ENCODE measurements around the gene MAD1L1. TPM values are rescaled to one million over a fixed set of nuclear protein-coding genes. Genes with fewer than 3 reads are reported as not detected.

The MAD1L1 gene
- polyA plus RNA-seq, 4 donors, result 12.3 to 21.7 (median 18.1) TPM

GRCh38 chr7:2019711-2020511 is 212.8 kb downstream of the MAD1L1 start:
- FAIRE-seq (no peak), DNase-seq (no peak)
- H3K27ac ChIP-seq (ENCODE audit: low read depth in 1 of 3, low read length in 2 of 3), result peak overlapping the region in 1 of 3 donors; percentile 57
- WGBS, 3 donors, result 60 to 83% (median 77%) methylated on average over 38 to 43 of the region's 43 CpGs
- no peak overlapping the region for H3K4me3 ChIP-seq (ENCODE audit: low read depth in 1 of 3, low read length in 3 of 3)
- peaks cover 0 to 6% (median 0%) of the 10 kb centered on the region in 3 donors for H3K36me3 ChIP-seq (ENCODE audit: control insufficient read depth in 3 of 3, insufficient read depth in 2 of 3, low read depth in 1 of 3, low read length in 3 of 3)
- no peaks in the 10 kb centered on the region for H3K4me1 ChIP-seq (ENCODE audit: control insufficient read depth in 3 of 3, insufficient read depth in 2 of 3, low read depth in 1 of 3, low read length in 2 of 3)
- peaks cover 0 to 6% of the 10 kb centered on the region in 2 donors for H3K9me3 ChIP-seq (ENCODE audit: control insufficient read depth in 2 of 2, insufficient read depth in 1 of 2, low read depth in 1 of 2, low read length in 1 of 2)
- H3K27me3 ChIP-seq (ENCODE audit: control insufficient read depth in 3 of 3, insufficient read depth in 3 of 3, low read length in 3 of 3), result no peaks in the 10 kb centered on the region

DNA sequence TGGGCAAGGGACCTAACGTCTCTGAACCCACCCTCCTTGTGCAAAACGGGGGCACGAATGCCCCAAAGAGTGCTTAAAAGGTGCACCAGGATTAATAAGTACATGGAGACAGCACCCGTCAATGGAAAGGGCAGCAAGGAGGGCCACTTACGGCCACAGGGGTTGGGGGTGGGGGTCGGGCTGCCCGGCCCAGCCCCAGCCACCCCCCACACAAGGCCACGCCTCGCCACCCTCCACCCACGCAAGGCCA is 213.4 kb downstream of the MAD1L1 start:
- Histone ChIP-seq H3K4me1 (ENCODE audit: control insufficient read depth in 3 of 3, insufficient read depth in 2 of 3, low read depth in 1 of 3, low read length in 2 of 3) (no peaks in the 10 kb centered on the region), H3K36me3 (ENCODE audit: control insufficient read depth in 3 of 3, insufficient read depth in 2 of 3, low read depth in 1 of 3, low read length in 3 of 3) (peaks cover 0 to 6% (median 0%) of the 10 kb centered on the region in 3 donors), H3K4me3 (ENCODE audit: low read depth in 1 of 3, low read length in 3 of 3) (no peak overlapping the region), H3K27me3 (ENCODE audit: control insufficient read depth in 3 of 3, insufficient read depth in 3 of 3, low read length in 3 of 3) (no peaks in the 10 kb centered on the region), H3K27ac (ENCODE audit: low read depth in 1 of 3, low read length in 2 of 3) (peak overlapping the region in 1 of 3 donors; percentile 76), H3K9me3 (ENCODE audit: control insufficient read depth in 2 of 2, insufficient read depth in 1 of 2, low read depth in 1 of 2, low read length in 1 of 2) (peaks cover 0 to 4% of the 10 kb centered on the region in 2 donors)
- DNase-seq (no peak), FAIRE-seq (no peak)
- WGBS, 3 donors, result 56 to 71% (median 68%) methylated on average over 9 to 10 of the region's 10 CpGs

- Histone ChIP-seq H3K27ac (ENCODE audit: low read depth in 1 of 3, low read length in 2 of 3) (peak overlapping the region in 1 of 3 donors; percentile 76), H3K4me3 (ENCODE audit: low read depth in 1 of 3, low read length in 3 of 3) (no peak overlapping the region), H3K4me1 (ENCODE audit: control insufficient read depth in 3 of 3, insufficient read depth in 2 of 3, low read depth in 1 of 3, low read length in 2 of 3) (no peaks in the 10 kb centered on the region), H3K27me3 (ENCODE audit: control insufficient read depth in 3 of 3, insufficient read depth in 3 of 3, low read length in 3 of 3) (no peaks in the 10 kb centered on the region), H3K9me3 (ENCODE audit: control insufficient read depth in 2 of 2, insufficient read depth in 1 of 2, low read depth in 1 of 2, low read length in 1 of 2) (no peaks in the 10 kb centered on the region), H3K36me3 (ENCODE audit: control insufficient read depth in 3 of 3, insufficient read depth in 2 of 3, low read depth in 1 of 3, low read length in 3 of 3) (peaks cover 0 to 10% (median 0%) of the 10 kb centered on the region in 3 donors)
- FAIRE-seq, result no peak
- peak in 1 of 2 donors; percentile 17 for DNase-seq
- 63 to 92% (median 86%) methylated on average over 28 of the region's 28 CpGs for WGBS, 3 donors
Observed at GRCh38 chr7:2018569-2019460, 213.9 kb downstream of the MAD1L1 start.

- Histone ChIP-seq H3K9me3 (ENCODE audit: control insufficient read depth in 2 of 2, insufficient read depth in 1 of 2, low read depth in 1 of 2, low read length in 1 of 2) (no peaks in the 10 kb centered on the region), H3K27me3 (ENCODE audit: control insufficient read depth in 3 of 3, insufficient read depth in 3 of 3, low read length in 3 of 3) (no peaks in the 10 kb centered on the region), H3K36me3 (ENCODE audit: control insufficient read depth in 3 of 3, insufficient read depth in 2 of 3, low read depth in 1 of 3, low read length in 3 of 3) (peaks cover 0 to 18% (median 3%) of the 10 kb centered on the region in 3 donors), H3K27ac (ENCODE audit: low read depth in 1 of 3, low read length in 2 of 3) (no peak overlapping the region), H3K4me3 (ENCODE audit: low read depth in 1 of 3, low read length in 3 of 3) (no peak overlapping the region), H3K4me1 (ENCODE audit: control insufficient read depth in 3 of 3, insufficient read depth in 2 of 3, low read depth in 1 of 3, low read length in 2 of 3) (no peaks in the 10 kb centered on the region)
- FAIRE-seq, result no peak
- DNase-seq, result no peak
- WGBS, 3 donors, result 89 to 92% (median 90%) methylated on average over 28 of the region's 28 CpGs
Observed at GRCh38 chr7:2017914-2018568, 214.7 kb downstream of the MAD1L1 start.

GRCh38 chr7:2017481-2017891 is 215.3 kb downstream of the MAD1L1 start:
- no peaks in the 10 kb centered on the region for H3K4me1 ChIP-seq (ENCODE audit: control insufficient read depth in 3 of 3, insufficient read depth in 2 of 3, low read depth in 1 of 3, low read length in 2 of 3)
- H3K36me3 ChIP-seq (ENCODE audit: control insufficient read depth in 3 of 3, insufficient read depth in 2 of 3, low read depth in 1 of 3, low read length in 3 of 3), result peaks cover 0 to 21% (median 3%) of the 10 kb centered on the region in 3 donors
- FAIRE-seq, result no peak
- no peaks in the 10 kb centered on the region for H3K9me3 ChIP-seq (ENCODE audit: control insufficient read depth in 2 of 2, insufficient read depth in 1 of 2, low read depth in 1 of 2, low read length in 1 of 2)
- H3K4me3 ChIP-seq (ENCODE audit: low read depth in 1 of 3, low read length in 3 of 3), result no peak overlapping the region
- 95 to 97% (median 95%) methylated on average over 18 of the region's 18 CpGs for WGBS, 3 donors
- no peak for DNase-seq
- H3K27me3 ChIP-seq (ENCODE audit: control insufficient read depth in 3 of 3, insufficient read depth in 3 of 3, low read length in 3 of 3), result no peaks in the 10 kb centered on the region
- no peak overlapping the region for H3K27ac ChIP-seq (ENCODE audit: low read depth in 1 of 3, low read length in 2 of 3)

DNA sequence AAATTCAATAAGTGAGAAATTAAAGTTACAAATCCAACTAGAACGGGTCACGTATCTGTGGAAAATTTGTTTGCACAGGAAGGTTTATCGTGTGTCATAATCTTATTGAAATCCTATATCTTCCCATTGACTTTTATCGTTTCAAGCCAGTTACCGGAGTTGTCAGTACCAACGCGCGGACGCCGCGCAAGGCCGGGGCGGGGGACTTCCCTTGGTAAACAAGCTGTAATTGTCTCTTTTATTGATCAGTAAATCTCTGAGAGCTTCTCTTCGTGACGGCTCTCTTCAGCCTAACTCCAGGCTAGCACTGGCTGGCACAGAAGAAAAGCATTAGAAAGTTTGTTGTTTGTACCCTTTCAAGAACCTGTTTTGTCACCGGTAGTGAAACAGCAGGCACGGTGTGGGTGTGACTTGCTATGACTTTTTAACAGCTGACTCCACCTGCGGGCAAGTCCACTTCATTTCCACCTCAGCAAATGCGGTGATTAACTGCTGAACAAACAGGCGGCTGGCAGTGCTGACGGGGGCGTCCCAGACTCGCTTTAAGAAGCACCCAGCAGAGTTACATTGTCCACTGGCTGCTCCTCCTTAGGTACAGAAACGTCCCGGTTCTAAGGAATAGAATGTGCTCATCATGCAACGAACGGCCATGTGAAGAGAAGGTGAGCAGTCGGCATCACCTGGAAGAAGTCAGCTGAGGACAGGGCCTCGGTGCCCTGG is 215.8 kb downstream of the MAD1L1 start:
- WGBS, 3 donors, result 91% methylated on average over 29 of the region's 29 CpGs
- DNase-seq, result no peak

DNA sequence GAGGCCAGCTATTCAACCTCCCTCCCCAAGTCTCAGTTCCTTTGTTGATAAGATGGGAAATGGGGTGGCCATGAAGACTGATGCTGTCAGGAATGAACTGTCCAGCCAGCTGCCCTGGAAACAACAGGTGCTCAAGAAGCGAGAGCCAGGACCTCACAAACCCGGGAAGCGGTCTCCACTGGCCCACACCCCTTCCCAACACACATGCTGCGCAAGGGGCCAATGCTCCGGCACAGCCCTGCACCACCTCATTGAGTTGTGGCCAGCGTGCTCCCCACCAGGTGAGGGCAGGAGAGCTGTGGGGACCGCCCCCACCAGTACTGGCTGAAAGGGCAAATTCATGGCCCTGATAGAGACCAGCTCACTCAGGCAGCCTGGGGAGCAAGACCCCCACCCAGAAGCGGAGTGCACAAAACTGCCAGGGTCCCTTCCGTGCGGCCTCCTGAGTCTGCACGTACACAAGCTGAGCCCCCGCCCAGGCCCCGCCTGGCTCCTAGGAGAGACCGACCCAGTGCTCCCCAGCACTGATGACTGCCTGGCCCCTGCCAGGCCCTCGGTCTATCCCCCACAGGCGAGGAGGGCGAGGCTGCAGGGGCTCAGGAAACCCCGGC is 216.6 kb downstream of the MAD1L1 start:
- H3K4me1 ChIP-seq (ENCODE audit: control insufficient read depth in 3 of 3, insufficient read depth in 2 of 3, low read depth in 1 of 3, low read length in 2 of 3), result no peaks in the 10 kb centered on the region
- H3K27me3 ChIP-seq (ENCODE audit: control insufficient read depth in 3 of 3, insufficient read depth in 3 of 3, low read length in 3 of 3), result no peaks in the 10 kb centered on the region
- 94 to 97% (median 95%) methylated on average over 18 of the region's 18 CpGs for WGBS, 3 donors
- H3K27ac ChIP-seq (ENCODE audit: low read depth in 1 of 3, low read length in 2 of 3), result no peak overlapping the region
- no peak overlapping the region for H3K4me3 ChIP-seq (ENCODE audit: low read depth in 1 of 3, low read length in 3 of 3)
- no peak for DNase-seq
- H3K9me3 ChIP-seq (ENCODE audit: control insufficient read depth in 2 of 2, insufficient read depth in 1 of 2, low read depth in 1 of 2, low read length in 1 of 2), result no peaks in the 10 kb centered on the region
- no peak for FAIRE-seq
- peaks cover 0 to 23% (median 3%) of the 10 kb centered on the region in 3 donors for H3K36me3 ChIP-seq (ENCODE audit: control insufficient read depth in 3 of 3, insufficient read depth in 2 of 3, low read depth in 1 of 3, low read length in 3 of 3)

More for the DNA sequence above, 215.8 kb downstream of the MAD1L1 start:
- H3K9me3 ChIP-seq (ENCODE audit: control insufficient read depth in 2 of 2, insufficient read depth in 1 of 2, low read depth in 1 of 2, low read length in 1 of 2), result no peaks in the 10 kb centered on the region
- H3K27me3 ChIP-seq (ENCODE audit: control insufficient read depth in 3 of 3, insufficient read depth in 3 of 3, low read length in 3 of 3), result no peaks in the 10 kb centered on the region
- no peak overlapping the region for H3K27ac ChIP-seq (ENCODE audit: low read depth in 1 of 3, low read length in 2 of 3)
- H3K4me3 ChIP-seq (ENCODE audit: low read depth in 1 of 3, low read length in 3 of 3), result no peak overlapping the region
- peaks cover 0 to 21% (median 3%) of the 10 kb centered on the region in 3 donors for H3K36me3 ChIP-seq (ENCODE audit: control insufficient read depth in 3 of 3, insufficient read depth in 2 of 3, low read depth in 1 of 3, low read length in 3 of 3)
- H3K4me1 ChIP-seq (ENCODE audit: control insufficient read depth in 3 of 3, insufficient read depth in 2 of 3, low read depth in 1 of 3, low read length in 2 of 3), result no peaks in the 10 kb centered on the region
- no peak for FAIRE-seq
